Measurements from ENCODE around the gene HDAC10.
A peak's percentile ranks its signal among the peaks of the same experiment; 100 is the strongest.
"Not testable (repeated sequence)": the region's sequence is repeated elsewhere in the genome, so short reads cannot be mapped to it uniquely, and the experiment has no call there.

The HDAC10 gene

GRCh38 chr22:50215297-50216054, 35.6 kb downstream of the HDAC10 start:
- no peak for DNase-seq

- no peak for DNase-seq
Observed at GRCh38 chr22:50213263-50213662, 37.8 kb downstream of the HDAC10 start.

GRCh38 chr22:50211147-50211546, 39.9 kb downstream of the HDAC10 start:
- DNase-seq, result no peak

GRCh38 chr22:50210378-50211139, 40.5 kb downstream of the HDAC10 start:
- DNase-seq, result no peak

- DNase-seq, result peak; percentile 46
Observed at GRCh38 chr22:50209893-50210292, 41.2 kb downstream of the HDAC10 start.

GRCh38 chr22:50208939-50209892, 41.8 kb downstream of the HDAC10 start:
- no peak for DNase-seq

- no peak for DNase-seq
Observed at GRCh38 chr22:50208430-50208938, 42.6 kb downstream of the HDAC10 start.

- DNase-seq, result no peak
Observed at GRCh38 chr22:50207383-50208140, 43.5 kb downstream of the HDAC10 start.

GRCh38 chr22:50206599-50206998, 44.5 kb downstream of the HDAC10 start:
- no peak for DNase-seq

- DNase-seq, result no peak
Observed at GRCh38 chr22:50205781-50206569, 45.1 kb downstream of the HDAC10 start.

GRCh38 chr22:50204998-50205397, 46.1 kb downstream of the HDAC10 start:
- not testable (repeated sequence) for DNase-seq

GRCh38 chr22:50204571-50204970, 46.5 kb downstream of the HDAC10 start:
- DNase-seq, result no peak

GRCh38 chr22:50203288-50203687, 47.8 kb downstream of the HDAC10 start:
- no peak for DNase-seq

GRCh38 chr22:50202130-50202666, 48.9 kb downstream of the HDAC10 start:
- DNase-seq, result no peak

GRCh38 chr22:50201191-50202129, 49.6 kb downstream of the HDAC10 start:
- DNase-seq, result no peak

GRCh38 chr22:50200461-50201190, 50.4 kb downstream of the HDAC10 start, which contains the start of gene SELENOO:
SELENOO (plus strand) TSS chr22:50201011; CDS start chr22:50201037, 26 bp downstream.
- DNase-seq, result no peak

- DNase-seq, result no peak
Observed at GRCh38 chr22:50199829-50200460, 51.1 kb downstream of the HDAC10 start.

- DNase-seq, result no peak
Observed at GRCh38 chr22:50199251-50199721, 51.8 kb downstream of the HDAC10 start.
